22Rv1 (cell line): ENCODE data around the gene GPR180.

Experiments used
- CTCF ChIP-seq: fragments of 450-650 bp; IDR thresholded peaks from 2 replicates; pipeline ENCODE4 v1.5.1; 2017; ENCODE audit warnings: mild to moderate bottlenecking
- ZFX ChIP-seq: fragments of 450-650 bp; IDR thresholded peaks from 2 replicates; pipeline ENCODE4 v1.6.1; 2017; ENCODE audit warnings: antibody characterized with exemption, borderline replicate concordance

- no peak for TF ChIP-seq CTCF
- TF ChIP-seq ZFX: no peak
Measured at GRCh38 chr13:94552095-94552494, 49.6 kb upstream of the GPR180 start.
